Measurements from ENCODE around the gene ADM2.

ADM2 gene

GRCh38 chr22:50445071-50445879 is 36.1 kb upstream of the ADM2 start:
- DNase-seq (ENCODE audit: low spot score): peak; percentile 39

DNA sequence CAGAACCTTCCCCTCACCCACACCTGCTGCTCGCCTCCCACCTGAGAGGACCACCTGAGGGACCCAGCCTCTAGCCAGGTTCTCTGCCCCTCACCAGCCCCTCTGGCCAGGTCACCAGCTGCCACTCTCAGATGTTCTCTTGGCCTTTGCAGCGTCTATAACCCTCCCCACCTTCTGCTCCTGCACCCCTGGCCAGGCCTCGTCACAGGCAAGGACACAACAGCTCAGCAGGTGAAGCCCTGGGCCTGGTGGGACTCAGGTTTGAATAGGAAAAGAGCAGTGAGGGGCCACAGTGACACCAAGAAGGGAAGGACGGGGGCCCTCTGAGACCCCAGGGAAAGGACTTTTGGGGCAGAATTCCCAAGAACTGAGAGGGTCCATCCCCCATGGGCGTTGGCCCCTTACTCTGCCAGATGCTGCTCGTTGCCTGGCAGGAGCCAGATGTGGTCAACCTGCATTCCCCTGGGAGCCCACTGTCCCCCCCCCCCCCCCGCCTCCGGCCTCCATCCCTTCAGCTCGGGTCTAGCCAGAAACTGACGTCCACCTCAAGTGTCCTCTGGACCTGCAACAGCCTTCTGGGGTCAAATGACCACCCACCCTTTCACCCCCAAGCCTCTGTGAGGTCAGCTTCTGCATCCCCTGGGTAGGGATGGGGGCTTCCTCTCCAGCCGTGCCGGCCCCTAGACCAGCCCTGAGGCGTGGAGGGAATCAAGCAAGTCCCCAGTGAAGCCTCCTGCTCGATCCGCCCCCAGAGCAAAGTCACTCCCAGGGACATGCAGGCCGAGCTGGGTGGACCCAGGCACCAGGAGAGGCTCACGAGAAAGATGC is 35.2 kb upstream of the ADM2 start:
- no peak for DNase-seq (ENCODE audit: low spot score)

DNA sequence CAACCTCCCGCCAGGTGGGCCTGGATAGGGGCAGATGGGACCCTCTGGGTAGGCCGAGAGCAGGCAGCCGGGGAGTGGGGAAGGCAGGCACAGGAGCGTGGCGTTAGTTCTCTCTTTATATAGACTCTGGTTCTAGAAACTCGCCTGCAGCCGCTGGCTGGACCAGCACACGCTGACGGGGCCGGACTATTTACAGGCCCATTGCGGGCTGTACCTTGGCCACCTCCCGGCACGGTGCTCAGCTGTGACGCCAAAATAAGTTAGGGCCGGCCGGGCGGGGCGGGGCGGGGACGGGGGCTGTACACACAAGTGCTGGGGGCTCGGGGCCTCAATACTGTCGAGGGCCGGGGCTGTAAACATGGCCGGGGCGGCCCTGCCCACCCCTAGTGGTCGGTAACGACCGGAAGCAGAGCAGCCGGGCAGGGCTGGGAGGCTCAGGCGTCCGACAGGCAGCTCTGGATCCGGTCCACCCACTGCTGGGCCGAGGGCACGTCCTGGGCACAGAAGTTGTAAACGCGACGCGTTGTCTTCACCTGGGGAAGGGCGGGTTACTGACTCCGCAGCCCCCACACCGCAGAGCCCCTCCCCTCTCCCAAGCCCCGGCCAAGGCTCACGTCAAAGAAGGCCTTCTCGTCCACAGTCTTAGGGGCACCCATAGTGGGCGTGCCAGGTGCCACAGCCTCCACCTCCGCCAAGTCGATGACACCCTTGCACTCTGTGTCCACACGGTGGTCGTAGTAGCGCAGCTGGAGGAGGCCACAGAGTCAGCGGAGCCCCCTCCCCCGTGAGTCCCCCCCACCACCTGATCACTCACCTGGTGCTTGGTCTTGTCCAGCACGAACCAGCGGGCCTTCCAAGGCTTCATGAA is 34.4 kb upstream of the ADM2 start:
- no peak for DNase-seq (ENCODE audit: low spot score)

- DNase-seq (ENCODE audit: low spot score): no peak
These were observed 33.5 kb upstream of the ADM2 start for GRCh38 chr22:50447576-50448551.

DNA sequence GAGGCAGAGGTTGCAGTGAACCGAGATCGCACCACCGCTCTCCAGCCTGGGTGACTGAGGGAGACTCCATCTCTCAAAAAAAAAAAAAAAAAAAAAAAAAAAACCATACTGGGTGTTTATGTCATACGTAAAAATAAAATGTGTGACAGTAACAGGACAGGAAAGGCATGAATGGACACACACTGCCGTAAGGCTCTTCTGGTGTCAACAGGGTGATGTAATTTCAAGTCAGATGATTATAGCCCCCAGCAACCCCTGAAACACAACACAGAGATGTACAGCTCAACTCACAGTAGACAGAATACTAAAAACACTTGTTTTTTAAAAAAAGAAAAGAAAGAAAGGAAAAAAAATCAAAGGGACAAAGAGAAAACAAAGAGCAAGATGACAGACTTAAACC is 28.7 kb upstream of the ADM2 start:
- no peak for DNase-seq (ENCODE audit: low spot score)

DNA sequence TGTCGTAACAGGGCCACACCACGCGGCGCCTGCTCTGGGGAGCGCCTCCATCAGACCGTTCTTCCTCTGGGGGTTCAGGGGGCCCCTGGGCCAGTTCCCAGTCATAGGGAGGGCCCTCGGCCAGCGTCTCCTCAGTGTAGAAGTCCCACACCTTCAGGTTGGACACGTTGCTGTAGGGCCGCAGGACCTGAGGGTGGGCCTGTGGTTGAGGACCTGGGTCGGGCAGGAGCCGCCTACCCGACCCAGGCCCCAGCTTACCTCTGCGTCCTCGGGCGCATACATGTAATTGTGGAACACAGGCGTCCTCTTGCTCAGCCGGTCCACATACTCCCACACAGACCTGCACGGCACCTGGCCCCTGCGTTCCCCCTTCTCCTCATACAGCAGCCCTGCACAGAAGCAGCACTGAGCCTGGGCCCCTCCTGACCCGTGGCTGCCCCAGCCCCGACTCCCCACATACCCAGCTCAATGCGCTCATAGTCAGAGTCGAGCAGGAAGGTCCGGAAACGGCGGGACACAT is 26.7 kb upstream of the ADM2 start:
- no peak for DNase-seq (ENCODE audit: low spot score)

DNA sequence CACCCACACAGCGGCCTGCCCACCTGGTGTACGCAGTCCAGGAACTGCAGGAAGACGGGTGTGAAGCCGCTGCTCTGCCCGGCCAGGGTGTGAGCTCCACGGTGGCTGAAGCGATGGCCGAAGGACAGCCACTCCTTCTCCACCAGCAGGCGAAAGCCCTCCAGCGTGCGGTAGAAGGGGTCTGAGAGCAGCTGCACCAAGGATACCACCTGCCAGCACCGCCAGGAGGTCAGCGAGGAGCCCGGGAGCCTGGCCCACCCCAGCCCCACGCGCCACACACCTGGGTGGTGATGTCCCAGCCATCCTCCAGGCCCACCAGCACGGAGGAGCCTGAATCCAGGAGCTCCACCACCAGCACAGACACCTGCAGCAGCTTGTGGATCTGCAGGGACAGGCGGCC is 26.1 kb upstream of the ADM2 start:
- DNase-seq (ENCODE audit: low spot score): no peak

DNA sequence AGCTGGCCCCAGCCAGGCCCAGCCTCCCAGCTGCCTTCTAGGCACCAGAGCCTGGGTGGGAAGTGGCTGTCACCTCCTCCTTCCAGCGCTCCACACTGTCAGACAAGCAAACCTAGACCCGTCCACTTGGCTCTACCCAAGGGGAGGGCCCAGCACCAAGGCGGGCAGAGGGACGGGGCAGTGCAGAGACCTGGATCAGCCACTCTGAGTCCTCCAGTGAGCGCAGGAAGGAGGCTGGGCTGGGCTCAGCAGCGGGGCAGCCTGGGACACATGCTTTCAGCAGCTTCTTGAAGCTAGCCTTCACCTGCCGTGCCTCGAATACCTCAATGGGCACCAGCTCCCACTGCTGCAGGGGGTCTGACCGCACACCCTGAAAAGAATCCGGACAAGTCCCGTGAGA is 25.3 kb upstream of the ADM2 start:
- DNase-seq (ENCODE audit: low spot score): no peak

DNA sequence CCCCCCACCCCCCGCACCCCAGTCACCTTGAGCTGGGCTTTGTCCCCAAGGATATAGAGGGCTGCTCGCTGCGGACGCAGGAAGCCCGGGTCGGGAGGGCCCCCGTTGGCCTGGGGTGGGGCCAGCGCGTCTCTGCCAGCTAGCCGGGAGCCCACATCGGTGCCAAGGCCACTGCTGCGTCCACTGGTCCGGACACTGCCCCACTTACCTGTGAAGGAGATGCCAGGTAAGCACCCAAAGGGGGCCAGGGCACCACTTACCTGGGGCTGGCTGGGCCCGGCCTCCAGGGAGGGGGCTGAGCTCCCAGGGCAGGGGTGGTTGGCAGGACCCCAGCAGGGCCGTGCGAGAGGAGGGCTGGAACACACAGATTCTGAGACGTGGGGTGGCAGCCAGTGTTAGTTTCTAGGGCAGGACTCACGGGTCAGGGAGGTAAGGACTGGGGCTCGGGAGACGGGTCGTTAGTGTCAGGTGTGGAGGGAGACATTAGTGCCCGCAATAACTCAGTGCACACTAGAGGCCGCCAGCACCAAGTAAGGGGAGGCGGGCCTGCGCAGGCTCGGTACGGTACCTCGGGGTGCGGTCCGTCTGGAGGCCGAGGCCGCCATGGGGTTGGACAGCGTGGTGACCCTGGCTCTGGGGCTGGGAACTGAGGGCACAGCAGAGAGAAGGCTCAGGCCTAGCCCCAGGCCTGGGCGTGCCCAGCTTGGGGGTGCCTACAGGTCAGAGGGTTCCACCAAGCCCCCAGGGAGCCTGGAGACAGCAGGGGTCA is 24.7 kb upstream of the ADM2 start:
- no peak for DNase-seq (ENCODE audit: low spot score)

GRCh38 chr22:50459016-50459415 is 22.3 kb upstream of the ADM2 start:
- DNase-seq (ENCODE audit: low spot score): no peak

- no peak for DNase-seq (ENCODE audit: low spot score)
These were observed 21.7 kb upstream of the ADM2 start for GRCh38 chr22:50459496-50460140.

- no peak for DNase-seq (ENCODE audit: low spot score)
These were observed 20.4 kb upstream of the ADM2 start for GRCh38 chr22:50460938-50461337.

GRCh38 chr22:50461536-50461935 is 19.8 kb upstream of the ADM2 start:
- no peak for DNase-seq (ENCODE audit: low spot score)

- no peak for DNase-seq (ENCODE audit: low spot score)
These were observed 19.3 kb upstream of the ADM2 start for GRCh38 chr22:50461979-50462540.

- no peak for DNase-seq (ENCODE audit: low spot score)
These were observed 18.0 kb upstream of the ADM2 start for GRCh38 chr22:50463188-50463900.

GRCh38 chr22:50464451-50464850 is 16.9 kb upstream of the ADM2 start:
- no peak for DNase-seq (ENCODE audit: low spot score)

DNA sequence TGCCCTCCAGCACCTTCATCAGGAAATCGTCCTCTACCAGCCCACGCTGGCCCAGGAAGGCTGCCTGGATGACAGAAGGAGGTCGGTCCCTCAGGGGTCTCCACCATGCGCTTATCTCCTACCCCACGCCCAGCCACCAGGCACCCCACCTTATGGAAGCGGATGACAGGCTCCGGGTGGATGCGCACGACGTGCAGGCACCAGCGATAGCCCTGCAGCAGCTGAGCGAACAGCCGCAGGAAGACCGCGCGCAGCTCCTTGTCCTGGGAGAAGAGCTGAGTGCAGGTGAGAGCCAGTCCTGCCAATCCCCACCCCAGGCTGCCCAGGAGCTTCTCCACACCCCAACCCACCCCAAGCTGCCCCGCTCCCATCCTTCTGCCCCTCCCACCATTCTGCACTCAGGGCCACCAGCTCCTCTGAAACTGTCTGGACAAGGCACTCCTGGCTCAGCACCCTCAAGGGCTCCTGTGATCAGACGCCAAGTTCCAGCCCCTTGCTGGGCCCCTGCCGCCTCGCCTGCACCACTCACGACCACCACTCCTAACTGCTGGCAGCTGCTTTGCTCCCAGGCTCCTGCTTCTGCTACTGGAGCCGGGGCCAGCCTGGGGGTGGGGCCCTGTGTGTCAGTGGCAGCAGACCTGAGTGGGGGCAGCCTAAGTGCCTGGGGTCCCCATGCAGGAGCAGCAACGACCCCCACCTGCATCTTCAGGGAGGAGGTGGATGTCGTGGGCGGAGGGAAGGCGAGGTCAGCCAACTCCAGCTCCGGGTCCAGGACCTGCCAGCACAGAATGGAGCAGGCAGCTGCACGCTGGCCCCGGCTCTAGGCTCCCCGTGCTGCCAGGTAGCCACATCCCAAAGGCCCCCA is 16.0 kb upstream of the ADM2 start:
- no peak for DNase-seq (ENCODE audit: low spot score)

DNA sequence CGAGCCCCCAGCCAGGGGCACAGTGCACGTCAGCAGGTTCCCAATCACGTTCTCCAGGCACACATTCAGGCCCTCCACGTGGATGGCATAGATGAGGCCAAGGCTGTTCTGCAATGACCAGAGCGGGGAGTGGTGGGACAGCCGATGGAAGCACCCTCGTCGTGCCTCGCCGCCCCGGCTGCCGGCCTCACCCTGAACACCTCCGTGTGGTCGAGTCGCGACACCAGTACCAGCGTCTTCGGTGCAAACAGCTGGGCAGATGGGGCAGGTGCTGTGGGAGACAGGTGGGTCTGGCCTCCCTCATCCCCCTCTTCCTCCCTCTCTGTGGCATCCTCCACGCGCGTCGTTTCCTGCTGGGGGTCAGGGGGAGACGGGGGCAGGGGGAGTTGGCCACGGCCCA is 14.0 kb upstream of the ADM2 start:
- no peak for DNase-seq (ENCODE audit: low spot score)

All from pons (tissue), 1 donor.